Gastrocnemius medialis (tissue), 4 donors: ENCODE measurements around the gene SARS1.

Experiments
- CTCF ChIP-seq, 5 experiments: fragments of 450-650 bp in 3 of 5; fragments of 200-600 bp in 2 of 5; sonication (generic) in 2 of 5; IDR thresholded peaks in 4 of 5; conservative IDR thresholded peaks in 1 of 5; 1 replicate in 4 of 5; 2 replicates in 1 of 5; pipeline ENCODE4 v1.5.1; 2016 to 2019; ENCODE audit warnings: antibody characterized with exemption in 5 of 5, mild to moderate bottlenecking in 3 of 5, moderate library complexity in 3 of 5
- POLR2A ChIP-seq, 2 donors: fragments of 450-650 bp; IDR thresholded peaks; one replicate each; pipeline ENCODE4 v1.6.1; 2017; ENCODE audit warnings: antibody characterized with exemption in 2 of 2, mild to moderate bottlenecking in 2 of 2, moderate library complexity in 2 of 2

- TF ChIP-seq CTCF (IDR thresholded peaks at IDR 0.05 in 4 of 5, conservative IDR thresholded peaks at IDR 0.05 in 1 of 5) (no peak), POLR2A (IDR thresholded peaks at IDR 0.05) (no peak)
Measured at GRCh38 chr1:109265741-109266330, 52.1 kb downstream of the SARS1 start.
